HepG2 (cell line): ENCODE measurements around the gene UPF3B. TPM values are rescaled to one million over a fixed set of nuclear protein-coding genes. Genes with fewer than 3 reads are reported as not detected.

ENCODE experiments used
- ASH2L ChIP-seq: fragments of 300-600, 200-600 bp; sonication (generic); IDR thresholded peaks from 2 replicates; pipeline ENCODE4 v1.7.0; 2017; ENCODE audit warnings: low read depth, mild to moderate bottlenecking, moderate library complexity, mixed read lengths, low read length; ENCODE audit not compliant: insufficient read length
- GABPA ChIP-seq, 2 experiments: IDR thresholded peaks; 2 replicates each; pipeline ENCODE4 v1.6.1; 2011 to 2016; ENCODE audit warnings: low read depth in 2 of 2, low read length in 1 of 2, missing biosample characterization in 1 of 2, missing genetic modification characterization in 1 of 2
- KDM6A ChIP-seq: IDR thresholded peaks from 2 replicates; pipeline ENCODE4 v1.6.1; 2016; ENCODE audit warnings: low read depth
- MLLT10 ChIP-seq: sonication (generic); formaldehyde crosslinking; IDR thresholded peaks from 2 replicates; pipeline ENCODE4 v1.4.0; 2020; ENCODE audit warnings: missing genetic modification reagents
- MTF1 ChIP-seq: sonication (generic); formaldehyde crosslinking; IDR thresholded peaks from 2 replicates; pipeline ENCODE4 v1.5.0; 2020; ENCODE audit warnings: missing genetic modification reagents
- NFAT5 ChIP-seq: sonication (generic); formaldehyde crosslinking; IDR thresholded peaks from 2 replicates; pipeline ENCODE4 v1.4.0; 2020; ENCODE audit warnings: missing genetic modification reagents
- SKI ChIP-seq: fragments of 450-650 bp; IDR thresholded peaks from one replicate; pipeline ENCODE4 v1.6.1; 2018; ENCODE audit warnings: mild to moderate bottlenecking; ENCODE audit not compliant: partially characterized antibody
- TCF7L2 ChIP-seq: IDR thresholded peaks from 2 replicates; pipeline ENCODE4 v1.6.1; 2011; ENCODE audit warnings: mild to moderate bottlenecking, low read depth, low read length, moderate library complexity
- ZFP36 ChIP-seq: fragments of 150-350 bp; IDR thresholded peaks from 2 replicates; pipeline ENCODE4 v1.6.1; 2018; ENCODE audit warnings: borderline replicate concordance, low read length, low read depth; ENCODE audit not compliant: partially characterized antibody
- ZFP36L2 ChIP-seq: sonication (generic); formaldehyde crosslinking; IDR thresholded peaks from 2 replicates; pipeline ENCODE4 v1.4.0; 2020; ENCODE audit warnings: missing genetic modification reagents
- ZNF17 ChIP-seq: sonication (generic); formaldehyde crosslinking; IDR thresholded peaks from 2 replicates; pipeline ENCODE4 v1.5.0; 2020; ENCODE audit warnings: mild to moderate bottlenecking, missing genetic modification reagents
- ZNF33A ChIP-seq: sonication (generic); formaldehyde crosslinking; IDR thresholded peaks from 2 replicates; pipeline ENCODE4 v1.5.1; 2020; ENCODE audit warnings: missing genetic modification reagents, mild to moderate bottlenecking, moderate library complexity, borderline replicate concordance
- ZNF672 ChIP-seq: sonication (generic); formaldehyde crosslinking; IDR thresholded peaks from 2 replicates; pipeline ENCODE4 v1.8.1; 2022; ENCODE audit warnings: missing genetic modification reagents
- ZNF746 ChIP-seq: sonication (generic); formaldehyde crosslinking; IDR thresholded peaks from 2 replicates; pipeline ENCODE4 v1.8.0; 2022; ENCODE audit warnings: mild to moderate bottlenecking, missing genetic modification reagents
- polyA plus RNA-seq, 8 experiments: library from polyadenylated mRNA; depleted of rRNA in 3 of 8; stranded (reverse) in 7 of 8; unstranded in 1 of 8; fragments of >200 nt; fragmentation: Illumina TruSeq in 4 of 8; extraction: Trizol in 4 of 8; gene quantifications; 2 replicates each; pipeline versions ENCODE4 v1.2.1 to v1.2.3, GENCODE V29; 2011 to 2016; ENCODE audit warnings: low read depth in 4 of 8, missing spikeins in 1 of 8, mixed read lengths in 1 of 8; ENCODE audit not compliant: insufficient read depth in 1 of 8
- total RNA-seq, 5 experiments: library from RNA; depleted of rRNA; stranded (reverse); fragments of >200 nt; fragmentation: Illumina TruSeq; extraction: Trizol; gene quantifications; 2 replicates each; pipeline ENCODE4 v1.2.3, GENCODE V29; 2016; ENCODE audit warnings: low read depth in 1 of 5
- TF ChIP-seq, protein P1 (sequence below): sonication (generic); formaldehyde crosslinking; conservative IDR thresholded peaks from 2 replicates; pipeline ENCODE4 v1.4.0; 2020; ENCODE audit warnings: missing genetic modification reagents
- TF ChIP-seq, protein P2 (sequence below): sonication (generic); formaldehyde crosslinking; IDR thresholded peaks from 2 replicates; pipeline ENCODE4 v1.4.0; 2020; ENCODE audit warnings: missing genetic modification reagents, borderline replicate concordance
- TF ChIP-seq, protein P3 (sequence below): sonication (generic); formaldehyde crosslinking; IDR thresholded peaks from 2 replicates; pipeline ENCODE4 v1.5.0; 2020; ENCODE audit warnings: mild to moderate bottlenecking, missing genetic modification reagents

Gene UPF3B
- total and polyA plus RNA-seq, 2 of the 13 experiments (the other 11 are each of a cell fraction or from before 2014, with no cell fraction given), result 5.2 to 7.2 TPM

- TF ChIP-seq KDM6A (CRISPR knock-in tag), result peak; percentile 60; the same call in 1 of the 2 replicates
- TF ChIP-seq ZNF17 (CRISPR knock-in tag), result no peak
- TF ChIP-seq, protein P1, sequence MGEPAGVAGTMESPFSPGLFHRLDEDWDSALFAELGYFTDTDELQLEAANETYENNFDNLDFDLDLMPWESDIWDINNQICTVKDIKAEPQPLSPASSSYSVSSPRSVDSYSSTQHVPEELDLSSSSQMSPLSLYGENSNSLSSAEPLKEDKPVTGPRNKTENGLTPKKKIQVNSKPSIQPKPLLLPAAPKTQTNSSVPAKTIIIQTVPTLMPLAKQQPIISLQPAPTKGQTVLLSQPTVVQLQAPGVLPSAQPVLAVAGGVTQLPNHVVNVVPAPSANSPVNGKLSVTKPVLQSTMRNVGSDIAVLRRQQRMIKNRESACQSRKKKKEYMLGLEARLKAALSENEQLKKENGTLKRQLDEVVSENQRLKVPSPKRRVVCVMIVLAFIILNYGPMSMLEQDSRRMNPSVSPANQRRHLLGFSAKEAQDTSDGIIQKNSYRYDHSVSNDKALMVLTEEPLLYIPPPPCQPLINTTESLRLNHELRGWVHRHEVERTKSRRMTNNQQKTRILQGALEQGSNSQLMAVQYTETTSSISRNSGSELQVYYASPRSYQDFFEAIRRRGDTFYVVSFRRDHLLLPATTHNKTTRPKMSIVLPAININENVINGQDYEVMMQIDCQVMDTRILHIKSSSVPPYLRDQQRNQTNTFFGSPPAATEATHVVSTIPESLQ (CRISPR knock-in tag), result no peak
- TF ChIP-seq ZFP36, result no peak
- no peak for TF ChIP-seq ZNF746 (CRISPR knock-in tag)
- TF ChIP-seq MLLT10 (CRISPR knock-in tag), result no peak
- no peak for TF ChIP-seq ZNF33A (CRISPR knock-in tag)
- TF ChIP-seq, protein P2, sequence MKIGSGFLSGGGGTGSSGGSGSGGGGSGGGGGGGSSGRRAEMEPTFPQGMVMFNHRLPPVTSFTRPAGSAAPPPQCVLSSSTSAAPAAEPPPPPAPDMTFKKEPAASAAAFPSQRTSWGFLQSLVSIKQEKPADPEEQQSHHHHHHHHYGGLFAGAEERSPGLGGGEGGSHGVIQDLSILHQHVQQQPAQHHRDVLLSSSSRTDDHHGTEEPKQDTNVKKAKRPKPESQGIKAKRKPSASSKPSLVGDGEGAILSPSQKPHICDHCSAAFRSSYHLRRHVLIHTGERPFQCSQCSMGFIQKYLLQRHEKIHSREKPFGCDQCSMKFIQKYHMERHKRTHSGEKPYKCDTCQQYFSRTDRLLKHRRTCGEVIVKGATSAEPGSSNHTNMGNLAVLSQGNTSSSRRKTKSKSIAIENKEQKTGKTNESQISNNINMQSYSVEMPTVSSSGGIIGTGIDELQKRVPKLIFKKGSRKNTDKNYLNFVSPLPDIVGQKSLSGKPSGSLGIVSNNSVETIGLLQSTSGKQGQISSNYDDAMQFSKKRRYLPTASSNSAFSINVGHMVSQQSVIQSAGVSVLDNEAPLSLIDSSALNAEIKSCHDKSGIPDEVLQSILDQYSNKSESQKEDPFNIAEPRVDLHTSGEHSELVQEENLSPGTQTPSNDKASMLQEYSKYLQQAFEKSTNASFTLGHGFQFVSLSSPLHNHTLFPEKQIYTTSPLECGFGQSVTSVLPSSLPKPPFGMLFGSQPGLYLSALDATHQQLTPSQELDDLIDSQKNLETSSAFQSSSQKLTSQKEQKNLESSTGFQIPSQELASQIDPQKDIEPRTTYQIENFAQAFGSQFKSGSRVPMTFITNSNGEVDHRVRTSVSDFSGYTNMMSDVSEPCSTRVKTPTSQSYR (CRISPR knock-in tag), result no peak
- TF ChIP-seq NFAT5, result no peak
- no peak for TF ChIP-seq ASH2L
- TF ChIP-seq, protein P3, sequence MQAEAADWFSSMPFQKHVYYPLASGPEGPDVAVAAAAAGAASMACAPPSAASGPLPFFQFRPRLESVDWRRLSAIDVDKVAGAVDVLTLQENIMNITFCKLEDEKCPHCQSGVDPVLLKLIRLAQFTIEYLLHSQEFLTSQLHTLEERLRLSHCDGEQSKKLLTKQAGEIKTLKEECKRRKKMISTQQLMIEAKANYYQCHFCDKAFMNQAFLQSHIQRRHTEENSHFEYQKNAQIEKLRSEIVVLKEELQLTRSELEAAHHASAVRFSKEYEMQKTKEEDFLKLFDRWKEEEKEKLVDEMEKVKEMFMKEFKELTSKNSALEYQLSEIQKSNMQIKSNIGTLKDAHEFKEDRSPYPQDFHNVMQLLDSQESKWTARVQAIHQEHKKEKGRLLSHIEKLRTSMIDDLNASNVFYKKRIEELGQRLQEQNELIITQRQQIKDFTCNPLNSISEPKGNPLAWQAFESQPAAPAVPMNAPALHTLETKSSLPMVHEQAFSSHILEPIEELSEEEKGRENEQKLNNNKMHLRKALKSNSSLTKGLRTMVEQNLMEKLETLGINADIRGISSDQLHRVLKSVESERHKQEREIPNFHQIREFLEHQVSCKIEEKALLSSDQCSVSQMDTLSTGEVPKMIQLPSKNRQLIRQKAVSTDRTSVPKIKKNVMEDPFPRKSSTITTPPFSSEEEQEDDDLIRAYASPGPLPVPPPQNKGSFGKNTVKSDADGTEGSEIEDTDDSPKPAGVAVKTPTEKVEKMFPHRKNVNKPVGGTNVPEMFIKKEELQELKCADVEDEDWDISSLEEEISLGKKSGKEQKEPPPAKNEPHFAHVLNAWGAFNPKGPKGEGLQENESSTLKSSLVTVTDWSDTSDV (CRISPR knock-in tag), result no peak
- TF ChIP-seq TCF7L2, result no peak
- no peak for TF ChIP-seq SKI
- no peak for TF ChIP-seq GABPA (IDR thresholded peaks at IDR 0.05; ENCODE audit: low read depth, low read length)
- TF ChIP-seq GABPA (CRISPR knock-in tag; IDR thresholded peaks at IDR 0.05; ENCODE audit: low read depth), result peak; percentile 62
- TF ChIP-seq MTF1 (CRISPR knock-in tag), result no peak
- TF ChIP-seq ZNF672 (CRISPR knock-in tag), result no peak
- TF ChIP-seq ZFP36L2 (CRISPR knock-in tag), result no peak
These were observed 26.3 kb downstream of the UPF3B start (continued) for GRCh38 chrX:119826399-119826959.
